ENCODE measurements around the gene GPSM3. TPM values are rescaled to one million over a fixed set of nuclear protein-coding genes. Genes with fewer than 3 reads are reported as not detected.

Gene GPSM3
- total RNA-seq, 6 donors from 2014 or later, result 18.9 to 80.4 (median 30.6) TPM

GRCh38 chr6:32177183-32177787 lies 15.2 kb downstream of the GPSM3 start:
- Histone ChIP-seq H3K9me3 (no peaks in the 10 kb centered on the region), H3K4me1 (peaks cover 37 to 63% (median 51%) of the 10 kb centered on the region in 4 donors), H3K27ac (peak overlapping the region; percentile 89 to 98 (median 96)), H3K4me3 (peak overlapping the region in 3 of 4 donors; percentile 61 to 81 (median 80)), H3K27me3 (no peaks in the 10 kb centered on the region), H3K36me3 (peaks cover 7 to 26% (median 17%) of the 10 kb centered on the region in 4 donors)
- DNase-seq (peak in 1 of 2 donors; percentile 47), ATAC-seq (ENCODE audit: low FRiP score in 2 of 2) (peak; percentile 44 to 60)
- WGBS, 2 donors, result 0 to 2% methylated on average over 20 of the region's 20 CpGs
- no peak for TF ChIP-seq EP300 (IDR thresholded peaks at IDR 0.05)
- no peak for TF ChIP-seq CTCF (IDR thresholded peaks at IDR 0.05)
- peak in 3 of 4 donors; percentile 21 to 43 (median 24) for TF ChIP-seq POLR2A (IDR thresholded peaks at IDR 0.05)
- no peak for TF ChIP-seq POLR2AphosphoS5 (IDR thresholded peaks at IDR 0.05)

GRCh38 chr6:32176476-32177182 lies 15.8 kb downstream of the GPSM3 start:
- peaks cover 7 to 20% (median 13%) of the 10 kb centered on the region in 4 donors for H3K36me3 ChIP-seq
- no peaks in the 10 kb centered on the region for H3K27me3 ChIP-seq
- TF ChIP-seq POLR2A (IDR thresholded peaks at IDR 0.05) (no peak), CTCF (IDR thresholded peaks at IDR 0.05) (no peak), EP300 (IDR thresholded peaks at IDR 0.05) (no peak), POLR2AphosphoS5 (IDR thresholded peaks at IDR 0.05) (no peak)
- peaks cover 37 to 57% (median 46%) of the 10 kb centered on the region in 4 donors for H3K4me1 ChIP-seq
- no peaks in the 10 kb centered on the region for H3K9me3 ChIP-seq
- no peak for DNase-seq
- WGBS, 2 donors, result 31 to 37% methylated on average over 5 of the region's 5 CpGs
- peak overlapping the region; percentile 89 to 98 (median 96) for H3K27ac ChIP-seq
- H3K4me3 ChIP-seq, result peak overlapping the region in 3 of 4 donors; percentile 80 to 86 (median 81)
- peak in 1 of 2 donors; percentile 0 for ATAC-seq (ENCODE audit: low FRiP score in 2 of 2)

GRCh38 chr6:32175711-32176475 lies 16.6 kb downstream of the GPSM3 start, which contains the start of gene AGPAT1:
Gene AGPAT1, minus strand, starts transcription at chr6:32176084. Its CDS starts 4,588 bp downstream, at chr6:32171496.
- no peaks in the 10 kb centered on the region for H3K27me3 ChIP-seq
- peak; percentile 93 to 97 for DNase-seq
- peak within 1 kb of the TSS; percentile 89 to 98 (median 96) for H3K27ac ChIP-seq
- H3K4me1 ChIP-seq, result peaks cover 37 to 56% (median 45%) of the 10 kb centered on the region in 4 donors
- 1 to 2% methylated on average over 14 to 27 of the region's 27 CpGs for WGBS, 2 donors
- peak in 2 of 4 donors; percentile 64 to 76 for TF ChIP-seq POLR2A (IDR thresholded peaks at IDR 0.05)
- no peak for TF ChIP-seq CTCF (IDR thresholded peaks at IDR 0.05)
- peak; percentile 85 to 92 for TF ChIP-seq POLR2AphosphoS5 (IDR thresholded peaks at IDR 0.05)
- H3K4me3 ChIP-seq, result peak within 1 kb of the TSS; percentile 80 to 87 (median 84)
- H3K9me3 ChIP-seq, result no peaks in the 10 kb centered on the region
- peaks cover 3 to 18% (median 11%) of the 10 kb centered on the region in 4 donors for H3K36me3 ChIP-seq
- ATAC-seq (ENCODE audit: low FRiP score in 2 of 2), result peak; percentile 85 to 86

GRCh38 chr6:32175322-32175710 lies 17.1 kb downstream of the GPSM3 start:
- H3K27ac ChIP-seq, result peak overlapping the region; percentile 89 to 98 (median 96)
- peaks cover 0 to 19% (median 11%) of the 10 kb centered on the region in 4 donors for H3K36me3 ChIP-seq
- no peaks in the 10 kb centered on the region for H3K9me3 ChIP-seq
- peak overlapping the region; percentile 80 to 87 (median 84) for H3K4me3 ChIP-seq
- ATAC-seq (ENCODE audit: low FRiP score in 2 of 2) (no peak), DNase-seq (no peak)
- peaks cover 37 to 53% (median 44%) of the 10 kb centered on the region in 4 donors for H3K4me1 ChIP-seq
- TF ChIP-seq POLR2A (IDR thresholded peaks at IDR 0.05) (no peak), CTCF (IDR thresholded peaks at IDR 0.05) (no peak), POLR2AphosphoS5 (IDR thresholded peaks at IDR 0.05) (no peak), EP300 (IDR thresholded peaks at IDR 0.05) (no peak)
- 8 to 20% methylated on average over 2 of the region's 2 CpGs for WGBS, 2 donors
- no peaks in the 10 kb centered on the region for H3K27me3 ChIP-seq

Measured in upper lobe of left lung (tissue), 6 donors.